ENCODE measurements around the gene KHSRP. TPM values are rescaled to one million over a fixed set of nuclear protein-coding genes. Genes with fewer than 3 reads are reported as not detected.

The KHSRP gene
- total and polyA plus RNA-seq, 2 of the 13 experiments (the other 11 are each of a cell fraction or from before 2014, with no cell fraction given): 72.1 to 129 TPM

DNA sequence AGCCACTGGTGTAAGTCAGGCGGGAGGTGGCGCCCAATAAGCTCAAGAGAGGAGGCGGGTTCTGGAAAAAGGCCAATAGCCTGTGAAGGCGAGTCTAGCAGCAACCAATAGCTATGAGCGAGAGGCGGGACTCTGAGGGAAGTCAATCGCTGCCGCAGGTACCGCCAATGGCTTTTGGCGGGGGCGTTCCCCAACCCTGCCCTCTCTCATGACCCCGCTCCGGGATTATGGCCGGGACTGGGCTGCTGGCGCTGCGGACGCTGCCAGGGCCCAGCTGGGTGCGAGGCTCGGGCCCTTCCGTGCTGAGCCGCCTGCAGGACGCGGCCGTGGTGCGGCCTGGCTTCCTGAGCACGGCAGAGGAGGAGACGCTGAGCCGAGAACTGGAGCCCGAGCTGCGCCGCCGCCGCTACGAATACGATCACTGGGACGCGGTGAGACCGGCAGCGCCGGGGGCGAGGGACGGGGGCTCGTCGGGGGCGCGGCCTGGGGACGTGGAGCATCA is 52.0 kb downstream of the KHSRP start, which contains the start of gene ALKBH7 (continued):
- TF ChIP-seq, protein P1, sequence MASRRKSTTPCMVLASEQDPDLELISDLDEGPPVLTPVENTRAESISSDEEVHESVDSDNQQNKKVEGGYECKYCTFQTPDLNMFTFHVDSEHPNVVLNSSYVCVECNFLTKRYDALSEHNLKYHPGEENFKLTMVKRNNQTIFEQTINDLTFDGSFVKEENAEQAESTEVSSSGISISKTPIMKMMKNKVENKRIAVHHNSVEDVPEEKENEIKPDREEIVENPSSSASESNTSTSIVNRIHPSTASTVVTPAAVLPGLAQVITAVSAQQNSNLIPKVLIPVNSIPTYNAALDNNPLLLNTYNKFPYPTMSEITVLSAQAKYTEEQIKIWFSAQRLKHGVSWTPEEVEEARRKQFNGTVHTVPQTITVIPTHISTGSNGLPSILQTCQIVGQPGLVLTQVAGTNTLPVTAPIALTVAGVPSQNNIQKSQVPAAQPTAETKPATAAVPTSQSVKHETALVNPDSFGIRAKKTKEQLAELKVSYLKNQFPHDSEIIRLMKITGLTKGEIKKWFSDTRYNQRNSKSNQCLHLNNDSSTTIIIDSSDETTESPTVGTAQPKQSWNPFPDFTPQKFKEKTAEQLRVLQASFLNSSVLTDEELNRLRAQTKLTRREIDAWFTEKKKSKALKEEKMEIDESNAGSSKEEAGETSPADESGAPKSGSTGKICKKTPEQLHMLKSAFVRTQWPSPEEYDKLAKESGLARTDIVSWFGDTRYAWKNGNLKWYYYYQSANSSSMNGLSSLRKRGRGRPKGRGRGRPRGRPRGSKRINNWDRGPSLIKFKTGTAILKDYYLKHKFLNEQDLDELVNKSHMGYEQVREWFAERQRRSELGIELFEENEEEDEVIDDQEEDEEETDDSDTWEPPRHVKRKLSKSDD (CRISPR knock-in tag; IDR thresholded peaks at IDR 0.05; ENCODE audit: low read depth): peak; percentile 45; the same call in 1 of the 2 replicates
- TF ChIP-seq SRSF1 (optimal IDR thresholded peaks at IDR 0.05; ENCODE audit: low read depth, low read length) (peak; percentile 57), ZFY (CRISPR knock-in tag; IDR thresholded peaks at IDR 0.05) (peak; percentile 88), ZNF766 (CRISPR knock-in tag; IDR thresholded peaks at IDR 0.05; ENCODE audit: borderline replicate concordance) (no peak; the same call in 1 of the 2 replicates), NFE2L1 (CRISPR knock-in tag; IDR thresholded peaks at IDR 0.05; ENCODE audit: borderline replicate concordance) (0 out of 2 replicates have a peak, but pooled peaks have one; percentile 27), SPEN (CRISPR knock-in tag; IDR thresholded peaks at IDR 0.05; ENCODE audit: low read depth) (peak; percentile 66), KMT2A (CRISPR knock-in tag; IDR thresholded peaks at IDR 0.05) (no peak), HNRNPH1 (optimal IDR thresholded peaks at IDR 0.05; ENCODE audit: low read depth, low read length) (no peak), NFE2 (CRISPR knock-in tag; IDR thresholded peaks at IDR 0.05) (no peak), SIX4 (CRISPR knock-in tag; IDR thresholded peaks at IDR 0.05) (no peak), EP300 (IDR thresholded peaks at IDR 0.05; ENCODE audit: low read depth in 2 of 2, low read length in 2 of 2) (no peak), EP300 (CRISPR knock-in tag; IDR thresholded peaks at IDR 0.05; ENCODE audit: borderline replicate concordance) (no peak), HNRNPL (IDR thresholded peaks at IDR 0.05; ENCODE audit: low read depth, low read length) (0 out of 2 replicates have a peak, but pooled peaks have one; percentile 51), CHD4 (IDR thresholded peaks at IDR 0.05; ENCODE audit: borderline replicate concordance, low read length) (no peak), ZNF776 (CRISPR knock-in tag; IDR thresholded peaks at IDR 0.05) (peak; percentile 54; the same call in 1 of the 2 replicates)
- TF ChIP-seq, protein P2, sequence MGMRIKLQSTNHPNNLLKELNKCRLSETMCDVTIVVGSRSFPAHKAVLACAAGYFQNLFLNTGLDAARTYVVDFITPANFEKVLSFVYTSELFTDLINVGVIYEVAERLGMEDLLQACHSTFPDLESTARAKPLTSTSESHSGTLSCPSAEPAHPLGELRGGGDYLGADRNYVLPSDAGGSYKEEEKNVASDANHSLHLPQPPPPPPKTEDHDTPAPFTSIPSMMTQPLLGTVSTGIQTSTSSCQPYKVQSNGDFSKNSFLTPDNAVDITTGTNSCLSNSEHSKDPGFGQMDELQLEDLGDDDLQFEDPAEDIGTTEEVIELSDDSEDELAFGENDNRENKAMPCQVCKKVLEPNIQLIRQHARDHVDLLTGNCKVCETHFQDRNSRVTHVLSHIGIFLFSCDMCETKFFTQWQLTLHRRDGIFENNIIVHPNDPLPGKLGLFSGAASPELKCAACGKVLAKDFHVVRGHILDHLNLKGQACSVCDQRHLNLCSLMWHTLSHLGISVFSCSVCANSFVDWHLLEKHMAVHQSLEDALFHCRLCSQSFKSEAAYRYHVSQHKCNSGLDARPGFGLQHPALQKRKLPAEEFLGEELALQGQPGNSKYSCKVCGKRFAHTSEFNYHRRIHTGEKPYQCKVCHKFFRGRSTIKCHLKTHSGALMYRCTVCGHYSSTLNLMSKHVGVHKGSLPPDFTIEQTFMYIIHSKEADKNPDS (CRISPR knock-in tag; IDR thresholded peaks at IDR 0.05): no peak
- TF ChIP-seq, protein P3, sequence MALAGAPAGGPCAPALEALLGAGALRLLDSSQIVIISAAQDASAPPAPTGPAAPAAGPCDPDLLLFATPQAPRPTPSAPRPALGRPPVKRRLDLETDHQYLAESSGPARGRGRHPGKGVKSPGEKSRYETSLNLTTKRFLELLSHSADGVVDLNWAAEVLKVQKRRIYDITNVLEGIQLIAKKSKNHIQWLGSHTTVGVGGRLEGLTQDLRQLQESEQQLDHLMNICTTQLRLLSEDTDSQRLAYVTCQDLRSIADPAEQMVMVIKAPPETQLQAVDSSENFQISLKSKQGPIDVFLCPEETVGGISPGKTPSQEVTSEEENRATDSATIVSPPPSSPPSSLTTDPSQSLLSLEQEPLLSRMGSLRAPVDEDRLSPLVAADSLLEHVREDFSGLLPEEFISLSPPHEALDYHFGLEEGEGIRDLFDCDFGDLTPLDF (CRISPR knock-in tag; IDR thresholded peaks at IDR 0.05): 0 out of 2 replicates have a peak, but pooled peaks have one; percentile 30
- TF ChIP-seq, protein P4, sequence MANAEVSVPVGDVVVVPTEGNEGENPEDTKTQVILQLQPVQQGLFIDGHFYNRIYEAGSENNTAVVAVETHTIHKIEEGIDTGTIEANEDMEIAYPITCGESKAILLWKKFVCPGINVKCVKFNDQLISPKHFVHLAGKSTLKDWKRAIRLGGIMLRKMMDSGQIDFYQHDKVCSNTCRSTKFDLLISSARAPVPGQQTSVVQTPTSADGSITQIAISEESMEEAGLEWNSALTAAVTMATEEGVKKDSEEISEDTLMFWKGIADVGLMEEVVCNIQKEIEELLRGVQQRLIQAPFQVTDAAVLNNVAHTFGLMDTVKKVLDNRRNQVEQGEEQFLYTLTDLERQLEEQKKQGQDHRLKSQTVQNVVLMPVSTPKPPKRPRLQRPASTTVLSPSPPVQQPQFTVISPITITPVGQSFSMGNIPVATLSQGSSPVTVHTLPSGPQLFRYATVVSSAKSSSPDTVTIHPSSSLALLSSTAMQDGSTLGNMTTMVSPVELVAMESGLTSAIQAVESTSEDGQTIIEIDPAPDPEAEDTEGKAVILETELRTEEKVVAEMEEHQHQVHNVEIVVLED (CRISPR knock-in tag; IDR thresholded peaks at IDR 0.05; ENCODE audit: borderline replicate concordance): peak; percentile 76
- TF ChIP-seq, protein P5, sequence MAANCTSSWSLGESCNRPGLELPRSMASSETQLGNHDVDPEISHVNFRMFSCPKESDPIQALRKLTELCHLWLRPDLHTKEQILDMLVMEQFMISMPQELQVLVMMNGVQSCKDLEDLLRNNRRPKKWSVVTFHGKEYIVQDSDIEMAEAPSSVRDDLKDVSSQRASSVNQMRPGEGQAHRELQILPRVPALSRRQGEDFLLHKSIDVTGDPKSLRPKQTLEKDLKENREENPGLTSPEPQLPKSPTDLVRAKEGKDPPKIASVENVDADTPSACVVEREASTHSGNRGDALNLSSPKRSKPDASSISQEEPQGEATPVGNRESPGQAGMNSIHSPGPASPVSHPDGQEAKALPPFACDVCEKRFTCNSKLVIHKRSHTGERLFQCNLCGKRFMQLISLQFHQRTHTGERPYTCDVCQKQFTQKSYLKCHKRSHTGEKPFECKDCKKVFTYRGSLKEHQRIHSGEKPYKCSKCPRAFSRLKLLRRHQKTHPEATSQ (CRISPR knock-in tag; IDR thresholded peaks at IDR 0.05; ENCODE audit: borderline replicate concordance): 0 out of 2 replicates have a peak, but pooled peaks have one; percentile 55
